HG02884 (cell line): ENCODE results near the gene SRPK1.

Experiments used
- ATAC-seq: cut with Tn5 transposase; IDR thresholded peaks from one replicate; pipeline ENCODE4 v1.9.1; 2021; ENCODE audit warnings: mild to moderate bottlenecking, moderate library complexity; ENCODE audit not compliant: unreplicated experiment

SRPK1 gene

DNA sequence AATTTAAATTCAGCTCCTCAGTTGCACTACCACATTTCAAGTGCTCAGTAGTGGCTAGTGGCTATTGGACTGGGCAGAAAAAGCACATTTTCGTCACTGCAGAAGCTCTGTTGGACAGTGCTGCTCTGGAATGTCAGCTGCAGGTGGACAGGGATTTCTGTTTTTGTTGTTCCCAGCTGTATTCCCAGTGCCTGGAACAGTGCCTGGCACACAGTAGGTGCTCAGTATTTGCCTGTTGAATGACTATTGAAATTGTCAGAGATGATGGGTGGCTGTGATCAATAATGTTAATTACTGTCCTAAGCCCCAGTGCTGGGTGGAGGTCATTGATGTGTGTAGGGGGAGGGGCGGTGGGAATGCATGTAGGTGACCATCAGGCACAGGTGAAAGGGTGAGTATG, 134.6 kb downstream of the SRPK1 start:
- no peak for ATAC-seq

GRCh38 chr6:35784200-35784599, 136.7 kb downstream of the SRPK1 start:
- no peak for ATAC-seq
